A549 (cell line): ENCODE results near the gene CEBPA. TPM values are rescaled to one million over a fixed set of nuclear protein-coding genes. Genes with fewer than 3 reads are reported as not detected.

Experiments used
- ATAC-seq, 2 experiments: fragments of 200-7000 bp in 1 of 2; fragments of >200 bp in 1 of 2; cut with Nextera tagmentation in 1 of 2; cut with Tn5 transposase in 1 of 2; 3 replicates each; pipeline versions ENCODE4 v1.8.0 to v1.9.1; 2018 to 2020; ENCODE audit warnings: mild to moderate bottlenecking in 1 of 2, moderate library complexity in 1 of 2
- CTCF ChIA-PET: fragments of 300-600 bp; sonication (Branson Sonifier 250); formaldehyde crosslinking; extraction: SDS; loops from one replicate; lab custom pipeline; 2021; ENCODE audit warnings: antibody characterized with exemption, inconsistent platforms; lab: Yijun Ruan, JAX
- POLR2A ChIA-PET: fragments of 350-600 bp; formaldehyde crosslinking; extraction: SDS; loops from one replicate; lab custom pipeline; 2021; ENCODE audit warnings: antibody characterized with exemption, inconsistent platforms; lab: Yijun Ruan, JAX
- DNase-seq, 2 experiments: peaks; one replicate each; pipeline versions ENCODE4 v3.0.0 to v3.0.0-alpha.2; 2011 to 2016; ENCODE audit warnings: low read depth in 1 of 2, low spot score in 1 of 2
- FAIRE-seq: peaks from 2 replicates; lab custom pipeline; 2011; peaks lifted over from hg19 to GRCh38; lab: Jason Lieb, UNC
- H3K27ac ChIP-seq, 2 experiments: fragments of >200 bp; sonication (Bioruptor Twin); formaldehyde crosslinking; 3 replicates each; pipeline ENCODE4 v1.5.1; 2016 to 2017
- H3K4me1 ChIP-seq: fragments of >200 bp; sonication (Bioruptor Twin); formaldehyde crosslinking; 3 replicates; pipeline ENCODE4 v1.6.1; 2016
- H3K4me2 ChIP-seq: fragments of >200 bp; sonication (Bioruptor Twin); formaldehyde crosslinking; 3 replicates; pipeline ENCODE4 v1.6.1; 2016
- H3K4me3 ChIP-seq: fragments of >200 bp; sonication (Bioruptor Twin); formaldehyde crosslinking; 3 replicates; pipeline ENCODE4 v1.5.1; 2016
- H3K9me3 ChIP-seq: fragments of >200 bp; sonication (Bioruptor Twin); formaldehyde crosslinking; 3 replicates; pipeline ENCODE4 v1.6.1; 2016
- ATOH8 ChIP-seq: fragments of 250-450 bp; sonication (Bioruptor Pico); IDR thresholded peaks from 2 replicates; pipeline ENCODE4 v1.5.0; 2020; ENCODE audit warnings: low read depth, mild to moderate bottlenecking, moderate library complexity
- CBX2 ChIP-seq: fragments of 200-600 bp; sonication (generic); IDR thresholded peaks from 2 replicates; pipeline ENCODE4 v1.6.1; 2016; ENCODE audit warnings: low read depth, mild to moderate bottlenecking, borderline replicate concordance
- CHD2 ChIP-seq: fragments of 150-350 bp; IDR thresholded peaks from 2 replicates; pipeline ENCODE4 v1.6.1; 2014; ENCODE audit warnings: low read length; ENCODE audit not compliant: partially characterized antibody
- EHMT2 ChIP-seq: fragments of 200-600 bp; sonication (generic); IDR thresholded peaks from 2 replicates; pipeline ENCODE4 v1.6.1; 2016; ENCODE audit warnings: antibody characterized with exemption, low read depth, mild to moderate bottlenecking, moderate library complexity
- FOSB ChIP-seq: fragments of 250-450 bp; sonication (Bioruptor Pico); IDR thresholded peaks from 2 replicates; pipeline ENCODE4 v1.5.0; 2020; ENCODE audit warnings: mild to moderate bottlenecking, moderate library complexity
- FOSL2 ChIP-seq, 2 experiments: fragments of 450-650 bp in 1 of 2; fragments of >200 bp in 1 of 2; sonication (Bioruptor Twin) in 1 of 2; formaldehyde crosslinking; IDR thresholded peaks; 2 replicates each; pipeline versions ENCODE4 v1.5.0 to v1.6.1; 2016 to 2020; ENCODE audit warnings: mild to moderate bottlenecking in 1 of 2, moderate library complexity in 1 of 2
- GATA3 ChIP-seq: IDR thresholded peaks from 2 replicates; pipeline ENCODE4 v1.6.1; 2012; ENCODE audit warnings: borderline replicate concordance
- HMGXB4 ChIP-seq: fragments of 250-450 bp; sonication (Bioruptor Pico); IDR thresholded peaks from 2 replicates; pipeline ENCODE4 v1.5.0; 2021; ENCODE audit warnings: mild to moderate bottlenecking, moderate library complexity, borderline replicate concordance
- JUN ChIP-seq, 2 experiments: fragments of >200 bp; sonication (Bioruptor Twin); formaldehyde crosslinking; IDR thresholded peaks; 2 replicates in 1 of 2; 3 replicates in 1 of 2; pipeline ENCODE4 v1.6.1; 2016 to 2017
- KDM5A ChIP-seq: fragments of 200-600 bp; sonication (generic); IDR thresholded peaks from 2 replicates; pipeline ENCODE4 v1.6.1; 2016; ENCODE audit warnings: antibody characterized with exemption, mild to moderate bottlenecking
- MAFK ChIP-seq: fragments of 450-650 bp; IDR thresholded peaks from 2 replicates; pipeline ENCODE4 v1.6.1; 2014; ENCODE audit not compliant: partially characterized antibody
- MAX ChIP-seq: IDR thresholded peaks from 2 replicates; pipeline ENCODE4 v1.6.1; 2012
- MAZ ChIP-seq: fragments of 150-350 bp; IDR thresholded peaks from 2 replicates; pipeline ENCODE4 v1.6.1; 2014; ENCODE audit warnings: antibody characterized with exemption, low read depth, low read length, borderline replicate concordance
- MYC ChIP-seq: IDR thresholded peaks from 2 replicates; pipeline ENCODE4 v1.6.1; 2012; ENCODE audit warnings: mild to moderate bottlenecking, inconsistent platforms, low read length, improper control_type of control experiment, borderline replicate concordance
- NFE2L2 ChIP-seq: fragments of 150-350 bp; conservative IDR thresholded peaks from 2 replicates; pipeline ENCODE4 v1.6.1; 2014; ENCODE audit warnings: low read length
- NR3C1 ChIP-seq: fragments of >200 bp; sonication (Bioruptor Twin); formaldehyde crosslinking; IDR thresholded peaks from 3 replicates; pipeline ENCODE4 v1.6.1; 2017
- PBX3 ChIP-seq: IDR thresholded peaks from 2 replicates; pipeline ENCODE4 v1.6.1; 2012
- PHF8 ChIP-seq: fragments of 200-600 bp; sonication (generic); IDR thresholded peaks from 2 replicates; pipeline ENCODE4 v1.6.1; 2016; ENCODE audit warnings: low read depth, mild to moderate bottlenecking, antibody characterized with exemption, moderate library complexity, borderline replicate concordance
- RAD21 ChIP-seq, 2 experiments: fragments of >200 bp in 1 of 2; sonication (Bioruptor Twin) in 1 of 2; formaldehyde crosslinking in 1 of 2; IDR thresholded peaks in 1 of 2; conservative IDR thresholded peaks in 1 of 2; 2 replicates in 1 of 2; 3 replicates in 1 of 2; pipeline ENCODE4 v1.6.1; 2012 to 2018; ENCODE audit warnings: inconsistent platforms in 1 of 2
- REST ChIP-seq: fragments of 200-600 bp; sonication (generic); IDR thresholded peaks from 2 replicates; pipeline ENCODE4 v1.6.1; 2016; ENCODE audit warnings: antibody characterized with exemption, mild to moderate bottlenecking, moderate library complexity
- RFX5 ChIP-seq: fragments of 450-650 bp; IDR thresholded peaks from 2 replicates; pipeline ENCODE4 v1.7.1; 2014; ENCODE audit warnings: antibody characterized with exemption, mild to moderate bottlenecking, moderate library complexity
- TP53 ChIP-seq: fragments of 250-450 bp; sonication (Bioruptor Pico); IDR thresholded peaks from 2 replicates; pipeline ENCODE4 v1.5.0; 2021; ENCODE audit warnings: mild to moderate bottlenecking, moderate library complexity
- USF2 ChIP-seq: fragments of 450-650 bp; IDR thresholded peaks from 2 replicates; pipeline ENCODE4 v1.6.1; 2014; ENCODE audit warnings: antibody characterized with exemption
- ZFP36 ChIP-seq: fragments of 450-650 bp; IDR thresholded peaks from 2 replicates; pipeline ENCODE4 v1.6.1; 2014; ENCODE audit warnings: borderline replicate concordance; ENCODE audit not compliant: partially characterized antibody
- ZSCAN20 ChIP-seq: fragments of 250-450 bp; sonication (Bioruptor Pico); IDR thresholded peaks from 2 replicates; pipeline ENCODE4 v1.8.0; 2022; ENCODE audit warnings: mild to moderate bottlenecking, moderate library complexity
- WGBS: methylation state at CpG from one replicate; pipeline ENCODE4 v1.1.6; 2017; ENCODE audit errors: missing lambda C conversion rate; 5-methylcytosine and 5-hydroxymethylcytosine counted together
- polyA plus RNA-seq, 4 experiments: library from polyadenylated mRNA; depleted of rRNA in 3 of 4; stranded (reverse); fragments of >200 nt; fragmentation: RNase III in 1 of 4; extraction: RNeasy Plus Mini Kit Qiagen cat#74134 plus additional on column Dnase treatment in 1 of 4; gene quantifications; 2 replicates in 3 of 4; 3 replicates in 1 of 4; pipeline ENCODE4 v1.2.3, GENCODE V29; 2011 to 2017

Gene CEBPA
- polyA plus RNA-seq, 2 of the 4 experiments (the other 2 are of a cell fraction): 3.5 to 6.6 TPM

GRCh38 chr19:33290956-33291622, 11.2 kb downstream of the CEBPA start:
- CTCF ChIA-PET: interaction anchor here (0.8 to 36.6 kb wide), 8 partner anchors 11 to 116 kb away, joined by 3 to 603 read pairs (median 14); partner anchors contain the start of gene CEBPA
- peak; percentile 65 to 87 for DNase-seq
- ATAC-seq: peak; percentile 60
- H3K4me2 ChIP-seq: peak overlapping the region; percentile 57
- H3K4me3 ChIP-seq: no peak overlapping the region
- peaks cover 28% of the 10 kb centered on the region for H3K9me3 ChIP-seq
- 71% methylated on average over 14 of the region's 14 CpGs for WGBS
- peaks cover 42% of the 10 kb centered on the region for H3K4me1 ChIP-seq
- TF ChIP-seq PHF8: no peak
- 0 out of 5 replicates have a peak, but pooled peaks of 1 of the 2 experiments have one; percentile 24 for TF ChIP-seq JUN (IDR thresholded peaks at IDR 0.05)
- TF ChIP-seq MAX: peak; percentile 4; the same call in 1 of the 2 replicates
- no peak for TF ChIP-seq FOSL2 (IDR thresholded peaks at IDR 0.05)
- TF ChIP-seq FOSL2 (CRISPR knock-in tag; IDR thresholded peaks at IDR 0.05): peak; percentile 65
- TF ChIP-seq FOSB (CRISPR knock-in tag): no peak
- TF ChIP-seq, all 56 proteins: peak for 3
- POLR2A ChIA-PET: interaction anchor here (1.4 to 4.1 kb wide), 3 partner anchors 12 to 114 kb away, joined by 3 to 33 read pairs (median 6); partner anchors contain the start of genes CEBPA and CEBPG
- peak; percentile 7 for FAIRE-seq
- H3K27ac ChIP-seq: peak overlapping the region; percentile 70 to 84

GRCh38 chr19:33290082-33290815, 12.1 kb downstream of the CEBPA start:
- WGBS: 86% methylated on average over 11 of the region's 11 CpGs
- H3K4me1 ChIP-seq: peaks cover 42% of the 10 kb centered on the region
- peak overlapping the region; percentile 57 for H3K4me2 ChIP-seq
- TF ChIP-seq TP53 (CRISPR knock-in tag): no peak
- no peak for TF ChIP-seq CHD2
- no peak for TF ChIP-seq NR3C1
- TF ChIP-seq PBX3: no peak
- TF ChIP-seq MAZ: no peak
- TF ChIP-seq KDM5A: no peak
- TF ChIP-seq RAD21 (conservative IDR thresholded peaks at IDR 0.05 in 1 of 2, IDR thresholded peaks at IDR 0.05 in 1 of 2): no peak
- no peak for TF ChIP-seq CBX2
- TF ChIP-seq RFX5: no peak
- TF ChIP-seq USF2: no peak
- no peak for TF ChIP-seq MYC
- no peak for TF ChIP-seq ATOH8 (CRISPR knock-in tag)
- no peak for TF ChIP-seq NFE2L2
- no peak for TF ChIP-seq ZSCAN20 (CRISPR knock-in tag)
- TF ChIP-seq GATA3: no peak
- TF ChIP-seq EHMT2: no peak
- TF ChIP-seq ZFP36: no peak
- TF ChIP-seq HMGXB4 (CRISPR knock-in tag): no peak
- no peak for TF ChIP-seq REST
- no peak for TF ChIP-seq MAFK
- peak overlapping the region in 1 of 2 experiments; percentile 84; a peak in 4 of 6 replicates for H3K27ac ChIP-seq
- H3K4me3 ChIP-seq: no peak overlapping the region
- no peak for FAIRE-seq
- no peak for DNase-seq
- POLR2A ChIA-PET: interaction anchor here (1.2 to 1.4 kb wide), 2 partner anchors 12 to 83 kb away, joined by 3 read pairs; partner anchors contain the start of genes CEBPA and CEBPG
- peaks cover 28% of the 10 kb centered on the region for H3K9me3 ChIP-seq
- no peak for ATAC-seq
- CTCF ChIA-PET: interaction anchor here (0.5 to 36.6 kb wide), 11 partner anchors 10 to 481 kb away, joined by 3 to 603 read pairs (median 6); partner anchors contain the start of gene CEBPA
